ENCODE data around the gene ID3. TPM values are rescaled to one million over a fixed set of nuclear protein-coding genes. Genes with fewer than 3 reads are reported as not detected.
A peak's percentile ranks its signal among the peaks of the same experiment; 100 is the strongest.

Gene ID3
- total and polyA plus RNA-seq, 10 donors = 49.5 to 122 (median 71.6) TPM

GRCh38 chr1:23568608-23569383 lies 9.5 kb upstream of the ID3 start:
- DNase-seq = no peak
- H3K4me1 ChIP-seq = peaks cover 7 to 80% (median 29%) of the 10 kb centered on the region in 6 donors
- 45 to 53% (median 47%) methylated on average over 16 of the region's 16 CpGs for WGBS, 5 donors
- TF ChIP-seq POLR2A (IDR thresholded peaks at IDR 0.05) (no peak), POLR2AphosphoS5 (IDR thresholded peaks at IDR 0.05) (no peak), CTCF (IDR thresholded peaks at IDR 0.05 in 8 of 11, conservative IDR thresholded peaks at IDR 0.05 in 3 of 11) (no peak)
- intact Hi-C loops (cut with DNase I; ENCODE audit: low total_unique reads) = no loop called here
- H3K4me3 ChIP-seq = peak overlapping the region in 7 of 8 donors; percentile 20 to 68 (median 43)
- H3K27me3 ChIP-seq (replicated peaks in 1 of 7) = peaks cover 0 to 28% (median 0%) of the 10 kb centered on the region in 7 donors
- no peaks in the 10 kb centered on the region for H3K36me3 ChIP-seq
- H3K9me3 ChIP-seq = no peaks in the 10 kb centered on the region
- H3K27ac ChIP-seq = peak overlapping the region; percentile 39 to 94 (median 79)

GRCh38 chr1:23567996-23568607 lies 8.8 kb upstream of the ID3 start:
- Histone ChIP-seq H3K4me3 (peak overlapping the region; percentile 20 to 68 (median 40)), H3K4me1 (peaks cover 10 to 80% (median 28%) of the 10 kb centered on the region in 6 donors), H3K36me3 (no peaks in the 10 kb centered on the region), H3K27ac (peak overlapping the region; percentile 39 to 94 (median 79)), H3K27me3 (replicated peaks in 1 of 7) (peaks cover 0 to 32% (median 0%) of the 10 kb centered on the region in 7 donors), H3K9me3 (no peaks in the 10 kb centered on the region)
- no peak for DNase-seq
- TF ChIP-seq POLR2AphosphoS5 (IDR thresholded peaks at IDR 0.05) = peak in 1 of 3 donors; percentile 33
- no peak for TF ChIP-seq CTCF (IDR thresholded peaks at IDR 0.05 in 8 of 11, conservative IDR thresholded peaks at IDR 0.05 in 3 of 11)
- no peak for TF ChIP-seq POLR2A (IDR thresholded peaks at IDR 0.05)
- intact Hi-C loops (cut with DNase I; ENCODE audit: low total_unique reads) = no loop called here
- 1 to 2% (median 2%) methylated on average over 44 to 66 of the region's 66 CpGs for WGBS, 5 donors

GRCh38 chr1:23567629-23567995 lies 8.3 kb upstream of the ID3 start:
- Histone ChIP-seq H3K4me1 (peaks cover 15 to 80% (median 33%) of the 10 kb centered on the region in 6 donors), H3K27ac (peak overlapping the region in 6 of 8 donors; percentile 69 to 94 (median 82)), H3K9me3 (no peaks in the 10 kb centered on the region), H3K4me3 (peak overlapping the region in 4 of 8 donors; percentile 43 to 68 (median 49)), H3K36me3 (no peaks in the 10 kb centered on the region), H3K27me3 (replicated peaks in 1 of 7) (peaks cover 0 to 36% (median 0%) of the 10 kb centered on the region in 7 donors)
- TF ChIP-seq POLR2AphosphoS5 (IDR thresholded peaks at IDR 0.05) (no peak), CTCF (IDR thresholded peaks at IDR 0.05 in 8 of 11, conservative IDR thresholded peaks at IDR 0.05 in 3 of 11) (no peak), POLR2A (IDR thresholded peaks at IDR 0.05) (no peak)
- WGBS, 5 donors = 64 to 69% (median 67%) methylated on average over 15 of the region's 15 CpGs
- intact Hi-C loops (cut with DNase I; ENCODE audit: low total_unique reads) = no loop called here
- DNase-seq = no peak

GRCh38 chr1:23566304-23566703 lies 7.0 kb upstream of the ID3 start:
- Histone ChIP-seq H3K4me3 (no peak overlapping the region), H3K27me3 (replicated peaks in 1 of 7) (peaks cover 0 to 36% (median 0%) of the 10 kb centered on the region in 7 donors), H3K36me3 (no peaks in the 10 kb centered on the region), H3K27ac (peak overlapping the region in 3 of 8 donors; percentile 24 to 94 (median 83)), H3K9me3 (no peaks in the 10 kb centered on the region), H3K4me1 (peaks cover 22 to 90% (median 46%) of the 10 kb centered on the region in 6 donors)
- TF ChIP-seq CTCF (IDR thresholded peaks at IDR 0.05 in 8 of 11, conservative IDR thresholded peaks at IDR 0.05 in 3 of 11) (no peak), POLR2AphosphoS5 (IDR thresholded peaks at IDR 0.05) (no peak), POLR2A (IDR thresholded peaks at IDR 0.05) (no peak)
- intact Hi-C loops (cut with DNase I; ENCODE audit: low total_unique reads) = no loop called here
- DNase-seq = no peak
- WGBS, 5 donors = 86 to 95% (median 92%) methylated on average over 6 of the region's 6 CpGs
